ENCODE measurements around the gene ZNF391. TPM values are rescaled to one million over a fixed set of nuclear protein-coding genes. Genes with fewer than 3 reads are reported as not detected.

The ZNF391 gene
- total RNA-seq, 2 experiments from 2014 or later, result 4.3 to 6.2 TPM

DNA sequence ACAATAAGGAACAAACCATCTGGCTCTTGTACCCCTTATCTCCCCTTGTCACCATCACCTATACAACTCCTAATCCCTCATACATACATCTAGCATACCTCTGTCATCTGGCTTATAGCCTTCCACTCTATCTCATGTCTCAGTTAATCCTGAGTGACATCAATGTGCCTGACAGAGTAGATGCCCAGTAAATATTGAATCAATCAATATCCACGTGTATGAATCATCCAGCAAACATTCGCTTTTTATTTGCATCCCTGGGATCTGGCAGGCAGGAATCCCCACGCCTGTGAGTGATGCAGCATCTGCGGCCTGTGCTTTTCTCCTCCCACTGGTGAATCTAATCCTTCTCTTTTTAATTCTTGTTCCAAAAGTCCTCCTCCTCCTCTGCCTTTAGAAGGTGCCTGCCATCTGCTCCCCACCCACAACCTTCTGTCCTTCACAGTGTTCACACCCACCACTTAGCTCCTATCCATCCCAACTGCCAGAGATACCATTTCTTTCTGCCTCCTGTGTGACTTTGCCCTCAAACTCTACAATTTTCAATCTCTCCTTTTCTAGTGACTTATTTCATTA is 37.6 kb downstream of the ZNF391 start:
- ChIA-PET POLR2A (no interaction called here), CTCF (no interaction called here)
- Mint-ChIP-seq H3K4me3 (no peak overlapping the region), H3K27ac (no peak overlapping the region), H3K36me3 (ENCODE audit: low read depth) (no peaks in the 10 kb centered on the region), H3K4me1 (no peaks in the 10 kb centered on the region), H3K27me3 (peaks cover 4% of the 10 kb centered on the region), H3K9me3 (ENCODE audit: low read depth) (no peaks in the 10 kb centered on the region)
- intact Hi-C loops (cut with DNase I, micrococcal nuclease), result no loop called here
- no peak for ATAC-seq
- no peak for DNase-seq

DNA sequence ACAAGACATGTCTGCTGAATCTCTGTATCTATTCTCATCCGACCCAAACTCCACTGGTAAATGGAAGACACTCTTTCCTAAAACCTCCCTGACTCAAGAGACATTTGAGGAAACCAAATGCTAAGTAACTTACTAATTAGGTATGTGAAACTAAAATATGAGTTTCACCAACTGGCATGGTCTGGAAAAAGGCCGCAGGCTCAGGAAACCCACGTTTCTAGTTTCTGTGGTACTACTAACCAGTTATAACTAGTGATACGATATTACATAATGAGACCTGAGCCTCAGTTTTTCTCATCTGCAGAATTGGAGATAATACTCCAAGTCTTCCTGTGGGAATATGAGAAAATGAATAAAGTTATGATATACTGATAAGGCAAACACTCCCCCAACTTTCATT is 39.9 kb downstream of the ZNF391 start:
- H3K4me3 Mint-ChIP-seq, result no peak overlapping the region
- no peak for DNase-seq
- H3K4me1 Mint-ChIP-seq, result no peaks in the 10 kb centered on the region
- POLR2A ChIA-PET, result no interaction called here
- CTCF ChIA-PET, result no interaction called here
- H3K27ac Mint-ChIP-seq, result no peak overlapping the region
- no peaks in the 10 kb centered on the region for H3K36me3 Mint-ChIP-seq (ENCODE audit: low read depth)
- intact Hi-C loops (cut with DNase I, micrococcal nuclease), result no loop called here
- H3K27me3 Mint-ChIP-seq, result peaks cover 5% of the 10 kb centered on the region
- H3K9me3 Mint-ChIP-seq (ENCODE audit: low read depth), result no peaks in the 10 kb centered on the region
- no peak for ATAC-seq

DNA sequence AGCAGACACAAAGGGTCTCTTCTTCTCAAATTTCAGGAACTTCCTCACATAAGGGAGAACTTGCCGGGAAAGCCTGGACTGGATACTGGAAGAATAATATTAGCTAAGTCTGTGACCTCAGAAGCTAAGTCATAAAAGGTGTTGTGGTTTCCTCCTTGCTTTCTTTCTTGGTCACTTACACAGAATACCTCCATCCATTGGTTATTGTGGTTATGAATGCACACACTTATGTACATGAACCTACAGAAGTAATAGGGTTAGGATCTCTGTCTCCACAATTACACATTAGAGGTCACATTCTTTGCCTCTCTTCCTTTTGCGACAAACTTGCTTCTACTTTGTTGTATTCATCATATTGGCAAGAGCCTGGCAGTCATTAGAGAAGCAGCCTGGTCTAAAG is 40.4 kb downstream of the ZNF391 start:
- CTCF ChIA-PET, result no interaction called here
- H3K36me3 Mint-ChIP-seq (ENCODE audit: low read depth), result no peaks in the 10 kb centered on the region
- H3K27ac Mint-ChIP-seq, result no peak overlapping the region
- ATAC-seq (no peak), DNase-seq (no peak)
- H3K4me1 Mint-ChIP-seq, result no peaks in the 10 kb centered on the region
- no peak overlapping the region for H3K4me3 Mint-ChIP-seq
- POLR2A ChIA-PET, result no interaction called here
- intact Hi-C loops (cut with DNase I, micrococcal nuclease), result no loop called here
- H3K27me3 Mint-ChIP-seq, result peaks cover 5% of the 10 kb centered on the region
- peaks cover 4% of the 10 kb centered on the region for H3K9me3 Mint-ChIP-seq (ENCODE audit: low read depth)

DNA sequence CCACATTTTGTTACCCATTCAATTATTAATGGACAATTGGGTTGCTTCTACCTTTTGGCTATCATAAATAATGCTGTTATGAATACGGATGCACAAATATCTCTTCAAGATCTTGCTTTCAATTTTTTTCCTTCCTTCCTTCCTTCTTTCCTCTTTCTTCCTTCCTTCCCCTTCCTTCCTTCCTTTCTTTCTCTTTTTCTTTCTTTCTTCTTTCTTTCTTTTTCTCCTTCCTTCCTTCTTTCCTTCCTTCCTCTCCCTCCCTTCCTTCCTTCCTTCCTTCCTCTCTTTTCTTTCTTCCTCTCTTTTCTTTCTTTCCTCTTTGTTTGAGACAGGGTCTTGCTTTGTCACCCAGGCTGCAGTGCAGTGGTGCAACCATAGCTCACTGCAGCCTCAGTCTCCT is 45.2 kb downstream of the ZNF391 start:
- H3K4me3 Mint-ChIP-seq, result no peak overlapping the region
- no peak for DNase-seq
- H3K4me1 Mint-ChIP-seq, result no peaks in the 10 kb centered on the region
- no peak for ATAC-seq
- CTCF ChIA-PET, result no interaction called here
- intact Hi-C loops (cut with DNase I, micrococcal nuclease), result no loop called here
- H3K27ac Mint-ChIP-seq, result no peak overlapping the region
- POLR2A ChIA-PET, result no interaction called here
- H3K36me3 Mint-ChIP-seq (ENCODE audit: low read depth), result no peaks in the 10 kb centered on the region
- H3K27me3 Mint-ChIP-seq, result peaks cover 9% of the 10 kb centered on the region
- peaks cover 14% of the 10 kb centered on the region for H3K9me3 Mint-ChIP-seq (ENCODE audit: low read depth)

DNA sequence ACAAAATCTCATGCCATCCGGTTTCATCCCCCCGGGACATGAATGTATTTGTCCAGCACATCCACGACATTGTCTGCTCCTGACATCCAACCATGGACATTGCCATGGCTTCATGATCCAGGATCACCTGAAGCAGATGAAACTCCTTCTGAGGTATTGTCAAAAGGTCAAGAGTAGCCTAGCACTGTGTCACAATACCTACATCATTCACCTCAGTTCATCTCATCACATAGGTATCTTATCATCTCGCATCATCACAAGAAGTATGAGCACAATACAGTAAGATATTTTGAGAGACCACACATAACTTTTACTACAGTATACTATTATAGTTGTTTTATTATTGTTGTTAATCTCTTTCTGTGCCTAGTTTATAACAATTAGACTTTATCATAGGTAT is 50.8 kb downstream of the ZNF391 start:
- H3K4me3 Mint-ChIP-seq, result no peak overlapping the region
- ChIA-PET POLR2A (interaction anchor here (0.6 kb wide), 1 partner anchor 106 kb away, joined by 3 read pairs; no protein-coding TSS in a partner anchor), CTCF (no interaction called here)
- H3K36me3 Mint-ChIP-seq (ENCODE audit: low read depth), result peaks cover 2% of the 10 kb centered on the region
- ATAC-seq (no peak), DNase-seq (no peak)
- peaks cover 4% of the 10 kb centered on the region for H3K27me3 Mint-ChIP-seq
- H3K9me3 Mint-ChIP-seq (ENCODE audit: low read depth), result peaks cover 20% of the 10 kb centered on the region
- H3K4me1 Mint-ChIP-seq, result no peaks in the 10 kb centered on the region
- intact Hi-C loops (cut with DNase I, micrococcal nuclease), result no loop called here
- H3K27ac Mint-ChIP-seq, result no peak overlapping the region

DNA sequence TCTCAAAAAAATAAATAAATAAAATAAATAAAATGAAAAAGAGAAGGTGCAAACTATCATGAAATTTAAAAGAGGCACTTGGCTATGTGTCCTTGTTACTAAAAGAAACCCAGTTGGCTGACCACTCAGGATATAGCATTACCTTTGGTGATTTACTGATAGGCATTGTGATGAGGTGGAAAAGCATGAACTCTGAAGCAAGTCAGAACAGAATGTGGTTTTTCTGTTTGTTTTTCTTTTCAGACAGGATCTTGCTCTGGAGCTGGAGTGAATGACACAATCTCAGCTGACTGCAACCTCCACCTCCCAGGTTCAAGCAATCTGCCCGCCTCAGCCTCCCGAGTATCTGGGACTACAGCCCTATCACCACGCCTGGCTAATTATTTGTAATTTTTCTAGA is 52.4 kb downstream of the ZNF391 start:
- no peak overlapping the region for H3K4me3 Mint-ChIP-seq
- peaks cover 4% of the 10 kb centered on the region for H3K27me3 Mint-ChIP-seq
- no peak for ATAC-seq
- no peaks in the 10 kb centered on the region for H3K4me1 Mint-ChIP-seq
- no peak overlapping the region for H3K27ac Mint-ChIP-seq
- H3K36me3 Mint-ChIP-seq (ENCODE audit: low read depth), result peaks cover 2% of the 10 kb centered on the region
- POLR2A ChIA-PET, result no interaction called here
- CTCF ChIA-PET, result no interaction called here
- peaks cover 23% of the 10 kb centered on the region for H3K9me3 Mint-ChIP-seq (ENCODE audit: low read depth)
- no peak for DNase-seq
- intact Hi-C loops (cut with DNase I, micrococcal nuclease), result no loop called here

DNA sequence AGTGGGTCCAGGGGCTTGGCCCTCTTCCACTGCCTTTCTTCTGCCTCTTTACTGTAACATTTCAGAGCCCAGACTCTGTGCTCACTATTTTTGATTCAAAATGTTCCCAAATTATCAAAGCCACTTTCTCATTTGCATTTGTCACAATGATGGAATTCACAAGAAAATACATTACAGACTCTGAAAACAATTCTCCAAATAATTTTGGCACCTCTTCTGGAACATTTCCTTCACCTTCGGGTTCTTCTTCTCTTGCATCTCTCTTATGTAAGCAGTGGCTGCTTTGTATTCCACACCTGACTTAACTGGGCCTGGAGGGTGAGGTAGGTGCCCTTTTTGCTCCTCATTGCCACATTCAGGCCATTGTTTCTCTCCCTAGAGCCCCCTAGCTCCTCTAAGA is 54.4 kb downstream of the ZNF391 start:
- H3K9me3 Mint-ChIP-seq (ENCODE audit: low read depth), result peaks cover 27% of the 10 kb centered on the region
- intact Hi-C loops (cut with DNase I, micrococcal nuclease), result no loop called here
- no peaks in the 10 kb centered on the region for H3K27me3 Mint-ChIP-seq
- no peak for DNase-seq
- H3K36me3 Mint-ChIP-seq (ENCODE audit: low read depth), result peaks cover 13% of the 10 kb centered on the region
- H3K4me3 Mint-ChIP-seq, result no peak overlapping the region
- ATAC-seq, result no peak
- H3K4me1 Mint-ChIP-seq, result no peaks in the 10 kb centered on the region
- H3K27ac Mint-ChIP-seq, result no peak overlapping the region
- CTCF ChIA-PET, result no interaction called here
- POLR2A ChIA-PET, result no interaction called here

DNA sequence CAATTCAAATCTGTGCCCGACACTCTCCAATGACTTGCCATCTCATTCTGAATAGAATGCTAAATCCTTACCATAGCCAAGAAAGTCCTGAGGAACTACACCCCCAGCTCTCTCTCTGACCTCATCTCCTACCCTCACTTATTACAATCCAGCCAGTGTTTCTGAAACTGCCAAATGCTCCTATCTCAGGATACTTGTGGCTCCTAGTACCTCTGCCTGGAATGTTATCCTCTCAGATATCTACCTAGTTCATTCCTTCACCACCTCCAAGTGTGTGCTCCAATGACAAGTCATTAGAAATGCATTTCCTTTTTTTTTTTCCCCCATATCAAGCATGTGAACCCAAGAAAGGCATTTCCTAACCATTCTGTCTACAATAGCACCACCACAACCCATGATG is 59.9 kb downstream of the ZNF391 start:
- Mint-ChIP-seq H3K27me3 (no peaks in the 10 kb centered on the region), H3K9me3 (ENCODE audit: low read depth) (peaks cover 59% of the 10 kb centered on the region)

DNA sequence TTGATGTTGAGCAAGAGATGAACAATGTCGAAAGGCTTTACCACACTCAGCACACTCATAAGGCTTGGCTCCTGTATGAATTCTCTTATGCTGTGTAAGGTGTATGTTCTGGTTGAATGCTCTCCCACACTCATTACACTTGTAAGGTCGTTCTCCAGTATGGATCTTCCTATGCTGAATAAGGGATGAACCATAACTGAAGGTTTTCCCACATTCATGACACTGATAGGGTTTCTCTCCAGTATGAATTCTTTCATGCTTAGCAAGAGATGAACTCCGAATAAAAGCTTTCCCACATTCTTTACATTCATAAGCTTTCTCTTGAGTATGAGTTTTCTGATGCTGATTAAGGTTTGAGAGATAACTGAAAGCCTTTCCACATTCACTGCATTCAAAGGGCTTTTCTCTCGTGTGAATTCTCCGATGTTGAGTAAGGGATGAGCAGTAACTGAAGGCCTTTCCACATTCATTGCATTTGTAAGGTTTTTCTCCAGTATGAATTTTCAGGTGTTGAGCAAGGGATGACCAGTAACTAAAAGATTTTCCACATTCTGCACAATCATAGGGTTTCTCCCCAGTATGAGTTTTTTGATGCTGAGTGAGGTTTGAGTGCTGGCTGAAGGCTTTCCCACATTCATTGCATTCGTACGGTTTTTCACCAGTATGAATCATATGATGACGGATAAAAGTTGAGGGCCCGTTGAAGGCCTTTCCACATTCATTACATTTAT is 63.3 kb downstream of the ZNF391 start:
- POLR2A ChIA-PET, result no interaction called here
- H3K4me1 Mint-ChIP-seq, result no peaks in the 10 kb centered on the region
- DNase-seq (no peak), ATAC-seq (no peak)
- CTCF ChIA-PET, result no interaction called here
- H3K9me3 Mint-ChIP-seq (ENCODE audit: low read depth), result peaks cover 77% of the 10 kb centered on the region
- no peaks in the 10 kb centered on the region for H3K27me3 Mint-ChIP-seq
- peaks cover 90% of the 10 kb centered on the region for H3K36me3 Mint-ChIP-seq (ENCODE audit: low read depth)
- no peak overlapping the region for H3K27ac Mint-ChIP-seq
- intact Hi-C loops (cut with DNase I, micrococcal nuclease), result loop anchor here in 1 of 2 experiments (5.0 kb wide), 1 partner anchor 90 kb away; no protein-coding TSS in a partner anchor
- H3K4me3 Mint-ChIP-seq, result no peak overlapping the region

More for the DNA sequence above, 59.9 kb downstream of the ZNF391 start:
- no peak for ATAC-seq
- Mint-ChIP-seq H3K27ac (no peak overlapping the region), H3K4me1 (no peaks in the 10 kb centered on the region), H3K4me3 (no peak overlapping the region), H3K36me3 (ENCODE audit: low read depth) (peaks cover 60% of the 10 kb centered on the region)
- no peak for DNase-seq
- intact Hi-C loops (cut with DNase I, micrococcal nuclease), result no loop called here
- ChIA-PET CTCF (no interaction called here), POLR2A (no interaction called here)

DNA sequence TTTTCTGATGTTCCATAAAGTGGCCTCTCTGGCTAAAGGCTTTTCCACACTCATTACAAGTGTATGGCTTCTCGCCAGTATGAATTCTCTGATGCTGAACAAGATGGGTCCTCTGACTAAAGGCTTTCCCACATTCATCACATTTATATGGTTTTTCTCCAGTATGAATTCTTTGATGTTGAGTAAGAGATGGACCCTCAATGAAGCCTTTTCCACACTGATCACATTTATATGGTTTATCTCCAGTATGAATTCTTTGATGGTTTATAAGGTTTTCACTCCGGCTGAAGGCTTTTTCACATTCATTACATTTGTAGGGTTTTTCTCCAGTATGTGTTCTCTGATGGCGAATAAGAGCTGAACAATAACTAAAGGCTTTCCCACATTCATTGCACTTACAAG is 63.9 kb downstream of the ZNF391 start:
- Mint-ChIP-seq H3K27ac (no peak overlapping the region), H3K9me3 (ENCODE audit: low read depth) (peaks cover 80% of the 10 kb centered on the region), H3K4me1 (no peaks in the 10 kb centered on the region), H3K4me3 (no peak overlapping the region), H3K36me3 (ENCODE audit: low read depth) (peaks cover 93% of the 10 kb centered on the region), H3K27me3 (no peaks in the 10 kb centered on the region)
- ATAC-seq (no peak), DNase-seq (no peak)
- intact Hi-C loops (cut with DNase I, micrococcal nuclease), result loop anchor here in 1 of 2 experiments (5.0 kb wide), 1 partner anchor 90 kb away; no protein-coding TSS in a partner anchor
- ChIA-PET CTCF (no interaction called here), POLR2A (no interaction called here)
